HCT116 (cell line): ENCODE measurements around the gene PRKCZ. TPM values are rescaled to one million over a fixed set of nuclear protein-coding genes. Genes with fewer than 3 reads are reported as not detected.
A peak's percentile ranks its signal among the peaks of the same experiment; 100 is the strongest.

Experiments used
- ATAC-seq: fragments of 200-7000 bp; cut with Tn5 transposase; 2 replicates; pipeline ENCODE4 v1.9.1; 2020; ENCODE audit warnings: mild to moderate bottlenecking, moderate library complexity
- BruUV-seq: library from RNA; stranded (reverse); fragments of 400-500 nt; replicated peaks from 2 replicates; lab custom pipeline; 2021; lab: Mats Ljungman, UMichigan
- CTCF ChIA-PET: fragments of 300-600 bp; sonication (Branson Sonifier 250); formaldehyde crosslinking; loops from one replicate; lab custom pipeline; 2021; ENCODE audit warnings: antibody characterized with exemption; lab: Charles Lee
- POLR2A ChIA-PET: fragments of 300-600, 350-600 bp; sonication (Branson Sonifier 250); formaldehyde crosslinking; loops from one replicate; lab custom pipeline; 2021; ENCODE audit warnings: antibody characterized with exemption; lab: Charles Lee
- RAD21 ChIA-PET, 2 experiments: fragments of 300-600 bp; sonication (Branson Sonifier 250); formaldehyde crosslinking; loops; one replicate each; lab custom pipeline; 2023; ENCODE audit warnings: low total read pairs in 2 of 2; ENCODE audit not compliant: uncharacterized antibody in 2 of 2, unreplicated experiment in 2 of 2, low non-redundant PET in 1 of 2; lab: Charles Lee
- DNase-seq: peaks from one replicate; pipeline ENCODE4 v3.0.0-alpha.2; 2010; ENCODE audit warnings: low read depth, low spot score
- H2AFZ ChIP-seq: fragments of 200-600 bp; shearing (Covaris generic), sonication (generic); 2 replicates; pipeline ENCODE4 v1.6.1; 2017; ENCODE audit warnings: low read depth, mixed run types, mixed read lengths, antibody characterized with exemption, low read length; ENCODE audit not compliant: poor library complexity, severe bottlenecking
- H3K27ac ChIP-seq: 2 replicates; pipeline ENCODE4 v1.5.1; 2012; ENCODE audit warnings: low read depth, low read length
- H3K27me3 ChIP-seq: fragments of 200-600 bp; sonication (generic); 2 replicates; pipeline ENCODE4 v1.6.1; 2016; ENCODE audit warnings: mixed run types, low read length, mixed read lengths; ENCODE audit not compliant: insufficient read depth
- H3K36me3 ChIP-seq, 2 experiments: fragments of 200-500 bp in 1 of 2; fragments of 200-600 bp in 1 of 2; sonication (Bioruptor generic) in 1 of 2; sonication (generic) in 1 of 2; 2 replicates each; pipeline versions ENCODE4 v1.5.1 to v1.6.1; 2014 to 2016; ENCODE audit warnings: low read length in 2 of 2, inconsistent platforms in 1 of 2, mixed read lengths in 1 of 2, mixed run types in 1 of 2; ENCODE audit not compliant: insufficient read depth in 2 of 2, control insufficient read depth in 1 of 2
- H3K4me1 ChIP-seq, 2 experiments: fragments of 200-600 bp in 1 of 2; sonication (generic) in 1 of 2; 2 replicates each; pipeline versions ENCODE4 v1.5.1 to v1.6.1; 2012 to 2017; ENCODE audit warnings: low read length in 2 of 2, inconsistent platforms in 1 of 2, mild to moderate bottlenecking in 1 of 2, mixed read lengths in 1 of 2, mixed run types in 1 of 2, moderate library complexity in 1 of 2; ENCODE audit not compliant: insufficient read depth in 2 of 2, control insufficient read depth in 1 of 2
- H3K4me2 ChIP-seq: fragments of 200-600 bp; sonication (generic); 2 replicates; pipeline ENCODE4 v1.6.1; 2017; ENCODE audit warnings: mixed run types, low read length, mixed read lengths
- H3K4me3 ChIP-seq, 2 experiments: fragments of 200-600 bp in 1 of 2; sonication (generic) in 1 of 2; replicated peaks in 1 of 2; 2 replicates each; pipeline ENCODE4 v1.5.1; 2011 to 2016; ENCODE audit warnings: low read length in 2 of 2, control low read depth in 1 of 2, low read depth in 1 of 2, mild to moderate bottlenecking in 1 of 2, mixed read lengths in 1 of 2, mixed run types in 1 of 2
- H3K79me2 ChIP-seq: fragments of 200-600 bp; sonication (generic); 2 replicates; pipeline ENCODE4 v1.6.1; 2017; ENCODE audit warnings: mild to moderate bottlenecking, mixed run types, low read length, moderate library complexity, mixed read lengths; ENCODE audit not compliant: insufficient read depth
- H3K9ac ChIP-seq: fragments of 200-600 bp; sonication (generic); 2 replicates; pipeline ENCODE4 v1.6.1; 2016; ENCODE audit warnings: low read length, mixed read lengths
- H3K9me2 ChIP-seq: fragments of 200-600 bp; sonication (generic), shearing (Covaris generic); 2 replicates; pipeline ENCODE4 v1.6.1; 2017; ENCODE audit warnings: mixed run types, mild to moderate bottlenecking, moderate library complexity; ENCODE audit not compliant: insufficient read depth
- H3K9me3 ChIP-seq, 2 experiments: fragments of 200-500 bp in 1 of 2; fragments of 200-600 bp in 1 of 2; sonication (Bioruptor generic) in 1 of 2; sonication (generic) in 1 of 2; 2 replicates each; pipeline ENCODE4 v1.6.1; 2014 to 2017; ENCODE audit warnings: low read length in 2 of 2, mixed read lengths in 2 of 2, inconsistent platforms in 1 of 2, low read depth in 1 of 2, mild to moderate bottlenecking in 1 of 2, mixed run types in 1 of 2, moderate library complexity in 1 of 2; ENCODE audit not compliant: control insufficient read depth in 1 of 2, insufficient read depth in 1 of 2
- H4K20me1 ChIP-seq: fragments of 200-600 bp; sonication (generic), shearing (Covaris generic); 2 replicates; pipeline ENCODE4 v1.6.1; 2017; ENCODE audit warnings: mixed run types, mild to moderate bottlenecking, moderate library complexity; ENCODE audit not compliant: insufficient read depth
- CEBPB ChIP-seq: IDR thresholded peaks from 2 replicates; pipeline ENCODE4 v1.6.1; 2012; ENCODE audit warnings: low read depth
- EGR1 ChIP-seq: IDR thresholded peaks from 2 replicates; pipeline ENCODE4 v1.6.1; 2012; ENCODE audit warnings: low read depth
- ELF1 ChIP-seq: IDR thresholded peaks from 2 replicates; pipeline ENCODE4 v1.6.1; 2012; ENCODE audit warnings: low read depth, borderline replicate concordance
- EZH2 ChIP-seq: fragments of 200-600 bp; sonication (generic); IDR thresholded peaks from 2 replicates; pipeline ENCODE4 v1.6.1; 2017; ENCODE audit warnings: antibody characterized with exemption, mixed run types
- EZH2phosphoT487 ChIP-seq: fragments of 200-600 bp; IDR thresholded peaks from 2 replicates; pipeline ENCODE4 v1.6.1; 2018; ENCODE audit warnings: antibody characterized with exemption, borderline replicate concordance
- FOSL1 ChIP-seq: IDR thresholded peaks from 2 replicates; pipeline ENCODE4 v1.6.1; 2012; ENCODE audit warnings: low read depth
- MAX ChIP-seq: IDR thresholded peaks from 2 replicates; pipeline ENCODE4 v1.6.1; 2012
- POLR2A ChIP-seq: IDR thresholded peaks from 2 replicates; pipeline ENCODE4 v1.7.0; 2011; ENCODE audit warnings: borderline replicate concordance; ENCODE audit not compliant: insufficient read depth, insufficient read length; ENCODE audit errors: extremely low read depth
- POLR2AphosphoS5 ChIP-seq: IDR thresholded peaks from 2 replicates; pipeline ENCODE4 v1.6.1; 2011; ENCODE audit warnings: mild to moderate bottlenecking, low read depth, low read length, moderate library complexity
- REST ChIP-seq: IDR thresholded peaks from 2 replicates; pipeline ENCODE4 v1.6.1; 2012; ENCODE audit warnings: low read depth
- SIN3A ChIP-seq: IDR thresholded peaks from 2 replicates; pipeline ENCODE4 v1.6.1; 2012; ENCODE audit warnings: low read depth
- YY1 ChIP-seq: IDR thresholded peaks from 2 replicates; pipeline ENCODE4 v1.6.1; 2011; ENCODE audit warnings: low read length, low read depth, moderate library complexity, mild to moderate bottlenecking; ENCODE audit not compliant: insufficient replicate concordance; ENCODE audit errors: extremely low read depth
- ZFX ChIP-seq: fragments of 450-650 bp; IDR thresholded peaks from 2 replicates; pipeline ENCODE4 v1.6.1; 2017
- ZNF274 ChIP-seq: fragments of 200-500 bp; sonication (Bioruptor generic); IDR thresholded peaks from 2 replicates; pipeline ENCODE4 v1.6.1; 2014; ENCODE audit warnings: mild to moderate bottlenecking, low read depth, low read length, inconsistent platforms
- intact Hi-C: fragments of 100-400 bp; cut with micrococcal nuclease; formaldehyde crosslinking; loops from 2 replicates; pipeline ENCODE4 v1.10.0; 2022
- total RNA-seq: library from RNA; stranded (reverse); gene quantifications from one replicate; pipeline ENCODE4 v1.2.1, GENCODE V29; 2021; ENCODE audit not compliant: unreplicated experiment

The PRKCZ gene
- total RNA-seq, 1 experiment from 2014 or later: 46.8 TPM

- Histone ChIP-seq H3K9me2 (no peaks in the 10 kb centered on the region), H3K79me2 (no peaks in the 10 kb centered on the region), H3K9ac (peak overlapping the region; percentile 71), H3K27me3 (no peaks in the 10 kb centered on the region), H3K36me3 (no peaks in the 10 kb centered on the region), H2AFZ (peak overlapping the region; percentile 87), H3K27ac (peak overlapping the region; percentile 54; the same call in 1 of the 2 replicates), H4K20me1 (no peaks in the 10 kb centered on the region), H3K4me1 (peaks cover 11 to 25% of the 10 kb centered on the region in 2 experiments; a peak in 3 of 4 replicates), H3K4me3 (peak overlapping the region; percentile 76 to 81), H3K9me3 (no peaks in the 10 kb centered on the region), H3K4me2 (peak overlapping the region; percentile 92)
- peak; percentile 83 for ATAC-seq
- intact Hi-C loops: loop anchor here (5.0 kb wide), 1 partner anchor 33 kb away; no protein-coding TSS in a partner anchor
- BruUV-seq: TSS peak; percentile 86
- POLR2A ChIA-PET: interaction anchor here (0.6 to 1.5 kb wide), 8 partner anchors 10 to 347 kb away, joined by 3 to 12 read pairs (median 5); partner anchors contain the start of genes MORN1, RER1 and SKI
- RAD21 ChIA-PET: interaction anchor here (0.6 to 1.2 kb wide), 3 partner anchors 13 to 182 kb away, joined by 4 to 12 read pairs (median 5); no protein-coding TSS in a partner anchor
- TF ChIP-seq EZH2phosphoT487: no peak
- TF ChIP-seq YY1: peak; percentile 13
- TF ChIP-seq POLR2AphosphoS5: peak; percentile 85
- no peak for TF ChIP-seq EZH2
- peak; percentile 74 for TF ChIP-seq POLR2A
- CTCF ChIA-PET: interaction anchor here (0.6 to 8.1 kb wide), 9 partner anchors 13 to 588 kb away, joined by 3 to 271 read pairs (median 5); partner anchors contain the start of genes MORN1 and RER1
- DNase-seq: peak; percentile 74
Measured at GRCh38 chr1:2199042-2199810, 149.0 kb downstream of the PRKCZ start.

- Histone ChIP-seq H3K4me1 (peaks cover 17 to 25% of the 10 kb centered on the region in 2 experiments; a peak in 3 of 4 replicates), H3K79me2 (no peaks in the 10 kb centered on the region), H3K9me2 (no peaks in the 10 kb centered on the region), H4K20me1 (no peaks in the 10 kb centered on the region), H3K27ac (no peak overlapping the region), H3K4me3 (peak overlapping the region in 1 of 2 experiments; percentile 76; a peak in 1 of 4 replicates), H3K9ac (no peak overlapping the region), H3K9me3 (no peaks in the 10 kb centered on the region), H3K27me3 (no peaks in the 10 kb centered on the region), H3K4me2 (peak overlapping the region; percentile 92; the same call in 1 of the 2 replicates), H3K36me3 (no peaks in the 10 kb centered on the region), H2AFZ (no peak overlapping the region)
- ATAC-seq (no peak), DNase-seq (no peak)
- RAD21 ChIA-PET: interaction anchor here in 1 of 2 experiments (1.2 kb wide), 1 partner anchor 181 kb away, joined by 4 read pairs; no protein-coding TSS in a partner anchor
- CTCF ChIA-PET: interaction anchor here (1.1 to 8.1 kb wide), 5 partner anchors 12 to 586 kb away, joined by 3 to 271 read pairs (median 5); partner anchors contain the start of genes MORN1 and RER1
- BruUV-seq: no TSS peak
- POLR2A ChIA-PET: interaction anchor here (0.6 to 1.5 kb wide), 2 partner anchors 177 to 207 kb away, joined by 3 to 4 read pairs; no protein-coding TSS in a partner anchor
- intact Hi-C loops: no loop called here
- TF ChIP-seq CEBPB (no peak), REST (no peak), POLR2AphosphoS5 (no peak), SIN3A (no peak), ZFX (no peak), FOSL1 (no peak), ELF1 (no peak), ZNF274 (no peak), EGR1 (no peak), MAX (no peak), POLR2A (no peak), EZH2 (no peak)
Measured at GRCh38 chr1:2200308-2200943, 150.2 kb downstream of the PRKCZ start.
